WTC11 (cell line): ENCODE results near the gene SLC5A8. TPM values are rescaled to one million over a fixed set of nuclear protein-coding genes. Genes with fewer than 3 reads are reported as not detected.

ENCODE experiments used
- ATAC-seq: fragments of 200-7000 bp; cut with Tn5 transposase; 2 replicates; pipeline ENCODE4 v1.10.0; 2021; ENCODE audit warnings: mild to moderate bottlenecking, moderate library complexity
- CTCF ChIA-PET: fragments of 300-600 bp; sonication (Branson Sonifier 250); formaldehyde crosslinking; loops from one replicate; lab custom pipeline; 2021; ENCODE audit warnings: antibody characterized with exemption; lab: Charles Lee
- POLR2A ChIA-PET: fragments of 350-600 bp; sonication (Branson Sonifier 250); formaldehyde crosslinking; loops from one replicate; lab custom pipeline; 2021; ENCODE audit warnings: antibody characterized with exemption; lab: Charles Lee
- DNase-seq: peaks from one replicate; pipeline ENCODE4 v3.0.0; 2021; ENCODE audit warnings: low spot score
- H3K27ac Mint-ChIP-seq: 2 replicates; pipeline ENCODE4 v1.8.0; 2021; ENCODE audit warnings: mixed read lengths
- H3K27me3 Mint-ChIP-seq: 2 replicates; pipeline ENCODE4 v1.8.0; 2021; ENCODE audit warnings: low read depth, mild to moderate bottlenecking, moderate library complexity, mixed read lengths
- H3K36me3 Mint-ChIP-seq: 2 replicates; pipeline ENCODE4 v1.8.0; 2021; ENCODE audit warnings: mixed read lengths
- H3K4me1 Mint-ChIP-seq: 2 replicates; pipeline ENCODE4 v1.8.0; 2022; ENCODE audit warnings: mixed read lengths
- H3K4me3 Mint-ChIP-seq: 2 replicates; pipeline ENCODE4 v1.8.0; 2021; ENCODE audit warnings: mild to moderate bottlenecking, moderate library complexity, mixed read lengths
- H3K9me3 Mint-ChIP-seq: 2 replicates; pipeline ENCODE4 v1.8.0; 2021; ENCODE audit warnings: mixed read lengths
- E2F1 ChIP-seq: sonication (generic); formaldehyde crosslinking; IDR thresholded peaks from 2 replicates; pipeline ENCODE4 v1.8.0; 2022; ENCODE audit warnings: mild to moderate bottlenecking, missing genetic modification reagents
- ETV6 ChIP-seq: sonication (generic); formaldehyde crosslinking; IDR thresholded peaks from 2 replicates; pipeline ENCODE4 v1.8.1; 2022; ENCODE audit warnings: mild to moderate bottlenecking, missing genetic modification reagents
- FOXJ3 ChIP-seq: sonication (generic); formaldehyde crosslinking; IDR thresholded peaks from 2 replicates; pipeline ENCODE4 v1.9.0; 2021; ENCODE audit warnings: missing genetic modification reagents, mild to moderate bottlenecking, borderline replicate concordance
- GRHL2 ChIP-seq: fragments of 250-450 bp; sonication (Bioruptor Pico); IDR thresholded peaks from 2 replicates; pipeline ENCODE4 v1.8.0; 2022; ENCODE audit warnings: mild to moderate bottlenecking, moderate library complexity; ENCODE audit not compliant: insufficient replicate concordance, severe bottlenecking
- JUN ChIP-seq: sonication (generic); formaldehyde crosslinking; IDR thresholded peaks from 2 replicates; pipeline ENCODE4 v1.8.0; 2023; ENCODE audit warnings: mild to moderate bottlenecking, missing genetic modification reagents
- MLX ChIP-seq: sonication (generic); formaldehyde crosslinking; IDR thresholded peaks from 2 replicates; pipeline ENCODE4 v1.8.1; 2023; ENCODE audit warnings: mild to moderate bottlenecking, missing genetic modification reagents, moderate library complexity
- NFATC4 ChIP-seq: fragments of 250-450 bp; sonication (Bioruptor Pico); IDR thresholded peaks from 2 replicates; pipeline ENCODE4 v1.9.0; 2021; ENCODE audit warnings: mild to moderate bottlenecking
- NFE2L1 ChIP-seq: sonication (generic); formaldehyde crosslinking; IDR thresholded peaks from 2 replicates; pipeline ENCODE4 v1.8.1; 2023; ENCODE audit warnings: missing genetic modification reagents
- OVOL2 ChIP-seq: fragments of 250-450 bp; sonication (Bioruptor Pico); IDR thresholded peaks from 2 replicates; pipeline ENCODE4 v1.9.0; 2021; ENCODE audit warnings: mild to moderate bottlenecking, borderline replicate concordance
- RELA ChIP-seq: sonication (generic); formaldehyde crosslinking; IDR thresholded peaks from 2 replicates; pipeline ENCODE4 v1.8.1; 2022; ENCODE audit warnings: missing genetic modification reagents, mild to moderate bottlenecking, borderline replicate concordance
- ZNF138 ChIP-seq: sonication (generic); formaldehyde crosslinking; conservative IDR thresholded peaks from 2 replicates; pipeline ENCODE4 v1.8.1; 2022; ENCODE audit warnings: mild to moderate bottlenecking, moderate library complexity, missing genetic modification reagents
- ZNF263 ChIP-seq: sonication (generic); formaldehyde crosslinking; IDR thresholded peaks from 2 replicates; pipeline ENCODE4 v1.8.1; 2022; ENCODE audit warnings: low read depth, mild to moderate bottlenecking, moderate library complexity, missing genetic modification reagents
- ZNF396 ChIP-seq: fragments of 250-450 bp; sonication (Bioruptor Pico); IDR thresholded peaks from 2 replicates; pipeline ENCODE4 v1.8.0; 2021; ENCODE audit warnings: mild to moderate bottlenecking, moderate library complexity, borderline replicate concordance
- total RNA-seq: library from RNA; stranded (reverse); gene quantifications from 3 replicates; pipeline ENCODE4 v1.2.3, GENCODE V29; 2021
- TF ChIP-seq, protein P1 (sequence below): sonication (generic); formaldehyde crosslinking; IDR thresholded peaks from 2 replicates; pipeline ENCODE4 v1.8.1; 2023; ENCODE audit warnings: mild to moderate bottlenecking, missing genetic modification reagents
- TF ChIP-seq, protein P2 (sequence below): sonication (generic); formaldehyde crosslinking; IDR thresholded peaks from 2 replicates; pipeline ENCODE4 v1.8.1; 2023; ENCODE audit warnings: mild to moderate bottlenecking, missing genetic modification reagents
- TF ChIP-seq, protein P3 (sequence below): sonication (generic); formaldehyde crosslinking; IDR thresholded peaks from 2 replicates; pipeline ENCODE4 v1.8.1; 2022; ENCODE audit warnings: low read depth, mild to moderate bottlenecking, moderate library complexity, missing genetic modification reagents, borderline replicate concordance
- TF ChIP-seq, protein P4 (sequence below): sonication (generic); formaldehyde crosslinking; IDR thresholded peaks from 2 replicates; pipeline ENCODE4 v1.8.0; 2023; ENCODE audit warnings: missing genetic modification reagents

SLC5A8 gene
- total RNA-seq, 1 experiment from 2014 or later: not detected

DNA sequence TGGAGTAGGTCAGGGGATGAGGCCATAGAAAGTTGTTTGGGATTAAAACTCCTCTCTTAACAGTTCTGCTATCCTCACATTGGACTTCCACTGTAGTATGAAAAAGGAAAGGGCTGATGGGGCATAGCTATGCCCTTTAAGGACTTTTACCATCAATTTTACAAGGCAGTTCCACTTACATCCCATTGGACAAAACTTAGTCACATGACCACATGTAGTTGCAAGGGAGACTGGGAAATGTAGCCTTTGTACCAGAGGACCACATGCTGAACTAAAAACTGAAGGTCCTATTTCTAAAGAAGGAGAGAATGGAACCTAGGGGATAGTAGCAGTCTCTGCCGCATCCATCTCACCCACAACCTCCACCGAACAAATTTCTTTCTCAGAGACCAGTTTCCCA is 6.8 kb upstream of the SLC5A8 start:
- peaks cover 13% of the 10 kb centered on the region for H3K27me3 Mint-ChIP-seq
- TF ChIP-seq, protein P1, sequence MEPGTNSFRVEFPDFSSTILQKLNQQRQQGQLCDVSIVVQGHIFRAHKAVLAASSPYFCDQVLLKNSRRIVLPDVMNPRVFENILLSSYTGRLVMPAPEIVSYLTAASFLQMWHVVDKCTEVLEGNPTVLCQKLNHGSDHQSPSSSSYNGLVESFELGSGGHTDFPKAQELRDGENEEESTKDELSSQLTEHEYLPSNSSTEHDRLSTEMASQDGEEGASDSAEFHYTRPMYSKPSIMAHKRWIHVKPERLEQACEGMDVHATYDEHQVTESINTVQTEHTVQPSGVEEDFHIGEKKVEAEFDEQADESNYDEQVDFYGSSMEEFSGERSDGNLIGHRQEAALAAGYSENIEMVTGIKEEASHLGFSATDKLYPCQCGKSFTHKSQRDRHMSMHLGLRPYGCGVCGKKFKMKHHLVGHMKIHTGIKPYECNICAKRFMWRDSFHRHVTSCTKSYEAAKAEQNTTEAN (CRISPR knock-in tag): no peak
- TF ChIP-seq RELA (no peak), ETV6 (CRISPR knock-in tag) (no peak), OVOL2 (CRISPR knock-in tag) (no peak), NFATC4 (no peak), ZNF396 (no peak), ZNF263 (CRISPR knock-in tag) (no peak)
- TF ChIP-seq, protein P2, sequence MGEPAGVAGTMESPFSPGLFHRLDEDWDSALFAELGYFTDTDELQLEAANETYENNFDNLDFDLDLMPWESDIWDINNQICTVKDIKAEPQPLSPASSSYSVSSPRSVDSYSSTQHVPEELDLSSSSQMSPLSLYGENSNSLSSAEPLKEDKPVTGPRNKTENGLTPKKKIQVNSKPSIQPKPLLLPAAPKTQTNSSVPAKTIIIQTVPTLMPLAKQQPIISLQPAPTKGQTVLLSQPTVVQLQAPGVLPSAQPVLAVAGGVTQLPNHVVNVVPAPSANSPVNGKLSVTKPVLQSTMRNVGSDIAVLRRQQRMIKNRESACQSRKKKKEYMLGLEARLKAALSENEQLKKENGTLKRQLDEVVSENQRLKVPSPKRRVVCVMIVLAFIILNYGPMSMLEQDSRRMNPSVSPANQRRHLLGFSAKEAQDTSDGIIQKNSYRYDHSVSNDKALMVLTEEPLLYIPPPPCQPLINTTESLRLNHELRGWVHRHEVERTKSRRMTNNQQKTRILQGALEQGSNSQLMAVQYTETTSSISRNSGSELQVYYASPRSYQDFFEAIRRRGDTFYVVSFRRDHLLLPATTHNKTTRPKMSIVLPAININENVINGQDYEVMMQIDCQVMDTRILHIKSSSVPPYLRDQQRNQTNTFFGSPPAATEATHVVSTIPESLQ (CRISPR knock-in tag): no peak
- TF ChIP-seq, all 79 proteins: peak for 0
- Mint-ChIP-seq H3K4me3 (no peak overlapping the region), H3K27ac (no peak overlapping the region), H3K4me1 (no peaks in the 10 kb centered on the region), H3K9me3 (peaks cover 54% of the 10 kb centered on the region), H3K36me3 (peaks cover 16% of the 10 kb centered on the region)
- ChIA-PET CTCF (no interaction called here), POLR2A (no interaction called here)
- DNase-seq (no peak), ATAC-seq (no peak)

- POLR2A ChIA-PET: no interaction called here
- Mint-ChIP-seq H3K27ac (no peak overlapping the region), H3K4me3 (no peak overlapping the region), H3K4me1 (peaks cover 15% of the 10 kb centered on the region), H3K27me3 (peaks cover 42% of the 10 kb centered on the region), H3K9me3 (no peaks in the 10 kb centered on the region), H3K36me3 (no peaks in the 10 kb centered on the region)
- ATAC-seq: no peak
- CTCF ChIA-PET: no interaction called here
- TF ChIP-seq JUN (CRISPR knock-in tag): no peak
- TF ChIP-seq, protein P3, sequence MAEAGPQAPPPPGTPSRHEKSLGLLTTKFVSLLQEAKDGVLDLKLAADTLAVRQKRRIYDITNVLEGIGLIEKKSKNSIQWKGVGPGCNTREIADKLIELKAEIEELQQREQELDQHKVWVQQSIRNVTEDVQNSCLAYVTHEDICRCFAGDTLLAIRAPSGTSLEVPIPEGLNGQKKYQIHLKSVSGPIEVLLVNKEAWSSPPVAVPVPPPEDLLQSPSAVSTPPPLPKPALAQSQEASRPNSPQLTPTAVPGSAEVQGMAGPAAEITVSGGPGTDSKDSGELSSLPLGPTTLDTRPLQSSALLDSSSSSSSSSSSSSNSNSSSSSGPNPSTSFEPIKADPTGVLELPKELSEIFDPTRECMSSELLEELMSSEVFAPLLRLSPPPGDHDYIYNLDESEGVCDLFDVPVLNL (CRISPR knock-in tag): no peak
- TF ChIP-seq, protein P4, sequence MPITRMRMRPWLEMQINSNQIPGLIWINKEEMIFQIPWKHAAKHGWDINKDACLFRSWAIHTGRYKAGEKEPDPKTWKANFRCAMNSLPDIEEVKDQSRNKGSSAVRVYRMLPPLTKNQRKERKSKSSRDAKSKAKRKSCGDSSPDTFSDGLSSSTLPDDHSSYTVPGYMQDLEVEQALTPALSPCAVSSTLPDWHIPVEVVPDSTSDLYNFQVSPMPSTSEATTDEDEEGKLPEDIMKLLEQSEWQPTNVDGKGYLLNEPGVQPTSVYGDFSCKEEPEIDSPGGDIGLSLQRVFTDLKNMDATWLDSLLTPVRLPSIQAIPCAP: no peak
- TF ChIP-seq NFE2L1 (CRISPR knock-in tag): no peak
- TF ChIP-seq ZNF138: no peak
- no peak for TF ChIP-seq GRHL2 (CRISPR knock-in tag)
- no peak for TF ChIP-seq MLX (CRISPR knock-in tag)
- no peak for TF ChIP-seq FOXJ3 (CRISPR knock-in tag)
- TF ChIP-seq E2F1 (CRISPR knock-in tag): no peak
- DNase-seq: no peak
Observed at GRCh38 chr12:101207086-101207780, 2.8 kb downstream of the SLC5A8 start.
